22Rv1 (cell line): ENCODE measurements around the gene OR10D3.

Experiments
- ZFX ChIP-seq: fragments of 450-650 bp; IDR thresholded peaks from 2 replicates; pipeline ENCODE4 v1.6.1; 2017; ENCODE audit warnings: antibody characterized with exemption, borderline replicate concordance
- TF ChIP-seq, protein P1 (sequence below): fragments of 450-650 bp; IDR thresholded peaks from 2 replicates; pipeline ENCODE4 v1.5.1; 2017; ENCODE audit warnings: mild to moderate bottlenecking

DNA sequence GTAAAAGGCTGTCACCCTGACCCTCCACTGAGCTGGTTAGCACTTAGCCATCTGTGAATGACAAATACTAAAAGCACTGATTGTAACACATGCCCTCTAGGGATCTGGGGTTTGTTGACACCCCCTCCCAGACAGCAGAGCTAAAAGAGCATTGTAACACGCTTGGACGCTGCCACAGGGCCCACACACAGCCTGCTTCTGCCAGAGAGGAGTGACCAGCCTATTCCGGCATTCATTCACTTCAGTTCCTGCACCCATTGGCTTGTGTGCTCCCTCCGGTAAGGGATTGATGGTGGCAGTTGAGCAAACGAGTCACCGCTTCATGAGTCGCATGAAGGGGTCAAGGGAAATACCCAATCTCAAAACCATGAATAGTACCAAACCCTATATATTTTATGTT is 15.8 kb downstream of the OR10D3 start:
- TF ChIP-seq, protein P1, sequence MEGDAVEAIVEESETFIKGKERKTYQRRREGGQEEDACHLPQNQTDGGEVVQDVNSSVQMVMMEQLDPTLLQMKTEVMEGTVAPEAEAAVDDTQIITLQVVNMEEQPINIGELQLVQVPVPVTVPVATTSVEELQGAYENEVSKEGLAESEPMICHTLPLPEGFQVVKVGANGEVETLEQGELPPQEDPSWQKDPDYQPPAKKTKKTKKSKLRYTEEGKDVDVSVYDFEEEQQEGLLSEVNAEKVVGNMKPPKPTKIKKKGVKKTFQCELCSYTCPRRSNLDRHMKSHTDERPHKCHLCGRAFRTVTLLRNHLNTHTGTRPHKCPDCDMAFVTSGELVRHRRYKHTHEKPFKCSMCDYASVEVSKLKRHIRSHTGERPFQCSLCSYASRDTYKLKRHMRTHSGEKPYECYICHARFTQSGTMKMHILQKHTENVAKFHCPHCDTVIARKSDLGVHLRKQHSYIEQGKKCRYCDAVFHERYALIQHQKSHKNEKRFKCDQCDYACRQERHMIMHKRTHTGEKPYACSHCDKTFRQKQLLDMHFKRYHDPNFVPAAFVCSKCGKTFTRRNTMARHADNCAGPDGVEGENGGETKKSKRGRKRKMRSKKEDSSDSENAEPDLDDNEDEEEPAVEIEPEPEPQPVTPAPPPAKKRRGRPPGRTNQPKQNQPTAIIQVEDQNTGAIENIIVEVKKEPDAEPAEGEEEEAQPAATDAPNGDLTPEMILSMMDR: no peak
- TF ChIP-seq ZFX: no peak
